GM19438 (cell line): ENCODE measurements around the gene TMEM242.

ENCODE experiments used
- ATAC-seq: cut with Tn5 transposase; IDR thresholded peaks from one replicate; pipeline ENCODE4 v1.9.1; 2021; ENCODE audit warnings: low read depth; ENCODE audit not compliant: unreplicated experiment

The TMEM242 gene

GRCh38 chr6:157272866-157273755, 50.2 kb downstream of the TMEM242 start:
- ATAC-seq, result no peak

GRCh38 chr6:157272372-157272771, 50.9 kb downstream of the TMEM242 start:
- no peak for ATAC-seq

GRCh38 chr6:157271911-157272310, 51.4 kb downstream of the TMEM242 start:
- ATAC-seq, result no peak

GRCh38 chr6:157271441-157271840, 51.9 kb downstream of the TMEM242 start:
- no peak for ATAC-seq

- no peak for ATAC-seq
These were observed 52.4 kb downstream of the TMEM242 start for GRCh38 chr6:157270916-157271315.

- ATAC-seq, result no peak
These were observed 53.0 kb downstream of the TMEM242 start for GRCh38 chr6:157270308-157270707.

GRCh38 chr6:157269261-157269794, 54.0 kb downstream of the TMEM242 start:
- no peak for ATAC-seq

GRCh38 chr6:157268835-157269234, 54.5 kb downstream of the TMEM242 start:
- no peak for ATAC-seq

- ATAC-seq, result no peak
These were observed 54.9 kb downstream of the TMEM242 start for GRCh38 chr6:157268396-157268795.

GRCh38 chr6:157267654-157268053, 55.7 kb downstream of the TMEM242 start:
- no peak for ATAC-seq

GRCh38 chr6:157267109-157267611, 56.2 kb downstream of the TMEM242 start:
- no peak for ATAC-seq

- ATAC-seq, result no peak
These were observed 56.8 kb downstream of the TMEM242 start for GRCh38 chr6:157266274-157267101.

- no peak for ATAC-seq
These were observed 57.7 kb downstream of the TMEM242 start for GRCh38 chr6:157265635-157266034.

- no peak for ATAC-seq
These were observed 58.1 kb downstream of the TMEM242 start for GRCh38 chr6:157265186-157265585.

GRCh38 chr6:157264701-157265100, 58.6 kb downstream of the TMEM242 start:
- no peak for ATAC-seq

- ATAC-seq, result no peak
These were observed 59.4 kb downstream of the TMEM242 start for GRCh38 chr6:157263881-157264397.

- no peak for ATAC-seq
These were observed 60.2 kb downstream of the TMEM242 start for GRCh38 chr6:157263146-157263545.

- ATAC-seq, result no peak
These were observed 61.7 kb downstream of the TMEM242 start for GRCh38 chr6:157261606-157262005.

- ATAC-seq, result no peak
These were observed 62.4 kb downstream of the TMEM242 start for GRCh38 chr6:157260735-157261410.

GRCh38 chr6:157259443-157259842, 63.9 kb downstream of the TMEM242 start:
- no peak for ATAC-seq
